ENCODE measurements around the gene SMIM13.

DNA sequence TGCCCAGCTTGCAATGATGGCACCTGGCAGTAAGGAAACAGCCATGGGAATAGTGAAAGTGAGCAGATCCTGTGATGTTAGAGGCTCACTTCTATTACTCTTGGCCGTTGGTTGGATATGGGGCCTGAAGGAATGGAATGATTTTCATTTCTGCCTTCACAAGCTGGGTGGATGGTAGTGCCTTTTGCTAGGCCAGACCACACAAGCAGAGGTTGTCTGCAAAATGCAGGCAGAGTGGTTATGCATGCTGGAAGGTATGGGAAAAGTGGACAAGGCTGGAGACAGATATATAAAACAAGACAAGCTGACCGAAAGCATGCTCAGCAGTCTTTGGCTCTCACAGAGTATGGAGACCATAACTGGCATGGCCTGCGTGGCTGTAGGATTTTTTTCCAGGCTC, 68.6 kb downstream of the SMIM13 start:
- TF ChIP-seq, protein P1, sequence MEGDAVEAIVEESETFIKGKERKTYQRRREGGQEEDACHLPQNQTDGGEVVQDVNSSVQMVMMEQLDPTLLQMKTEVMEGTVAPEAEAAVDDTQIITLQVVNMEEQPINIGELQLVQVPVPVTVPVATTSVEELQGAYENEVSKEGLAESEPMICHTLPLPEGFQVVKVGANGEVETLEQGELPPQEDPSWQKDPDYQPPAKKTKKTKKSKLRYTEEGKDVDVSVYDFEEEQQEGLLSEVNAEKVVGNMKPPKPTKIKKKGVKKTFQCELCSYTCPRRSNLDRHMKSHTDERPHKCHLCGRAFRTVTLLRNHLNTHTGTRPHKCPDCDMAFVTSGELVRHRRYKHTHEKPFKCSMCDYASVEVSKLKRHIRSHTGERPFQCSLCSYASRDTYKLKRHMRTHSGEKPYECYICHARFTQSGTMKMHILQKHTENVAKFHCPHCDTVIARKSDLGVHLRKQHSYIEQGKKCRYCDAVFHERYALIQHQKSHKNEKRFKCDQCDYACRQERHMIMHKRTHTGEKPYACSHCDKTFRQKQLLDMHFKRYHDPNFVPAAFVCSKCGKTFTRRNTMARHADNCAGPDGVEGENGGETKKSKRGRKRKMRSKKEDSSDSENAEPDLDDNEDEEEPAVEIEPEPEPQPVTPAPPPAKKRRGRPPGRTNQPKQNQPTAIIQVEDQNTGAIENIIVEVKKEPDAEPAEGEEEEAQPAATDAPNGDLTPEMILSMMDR (IDR thresholded peaks at IDR 0.05) = no peak
- TF ChIP-seq POLR2A (IDR thresholded peaks at IDR 0.05) = no peak

Measured in esophagus squamous epithelium (tissue), 4 donors.